DND-41 (cell line): ENCODE measurements around the gene PAIP2.

Experiments used
- ATAC-seq: fragments of 200-7000 bp; cut with Tn5 transposase; 3 replicates; pipeline ENCODE4 v1.9.1; 2021; ENCODE audit warnings: low read depth; ENCODE audit not compliant: insufficient read depth
- DNase-seq: peaks from one replicate; pipeline ENCODE4 v3.0.0-alpha.2; 2020
- H2AFZ ChIP-seq: 2 replicates; pipeline ENCODE4 v1.6.0; 2012; ENCODE audit warnings: low read depth, low read length
- H3K27ac ChIP-seq: 2 replicates; pipeline ENCODE4 v1.5.1; 2012; ENCODE audit warnings: low read length, inconsistent platforms
- H3K27me3 ChIP-seq: fragments of 200-600 bp; sonication (generic); 2 replicates; pipeline ENCODE4 v1.6.0; 2012; ENCODE audit warnings: low read length, mild to moderate bottlenecking, inconsistent platforms; ENCODE audit not compliant: insufficient read depth, poor library complexity
- H3K36me3 ChIP-seq: 2 replicates; pipeline ENCODE4 v1.5.1; 2012; ENCODE audit warnings: low read length, inconsistent platforms; ENCODE audit not compliant: insufficient read depth
- H3K4me1 ChIP-seq: 2 replicates; pipeline ENCODE4 v1.5.1; 2012; ENCODE audit warnings: mild to moderate bottlenecking, low read length; ENCODE audit not compliant: insufficient read depth
- H3K4me2 ChIP-seq: 2 replicates; pipeline ENCODE4 v1.6.0; 2012; ENCODE audit warnings: mild to moderate bottlenecking, moderate library complexity, low read length, inconsistent platforms; ENCODE audit not compliant: insufficient read depth
- H3K4me3 ChIP-seq, 2 experiments: fragments of 200-600 bp in 1 of 2; shearing (Covaris generic) in 1 of 2; 2 replicates each; pipeline ENCODE4 v1.5.1; 2012 to 2016; ENCODE audit warnings: inconsistent platforms in 2 of 2, low read length in 2 of 2, mild to moderate bottlenecking in 2 of 2, low read depth in 1 of 2, moderate library complexity in 1 of 2
- H3K79me2 ChIP-seq: 2 replicates; pipeline ENCODE4 v1.6.0; 2012; ENCODE audit warnings: low read length, inconsistent platforms; ENCODE audit not compliant: insufficient read depth
- H3K9ac ChIP-seq: 2 replicates; pipeline ENCODE4 v1.6.0; 2012; ENCODE audit warnings: low read depth, mild to moderate bottlenecking, inconsistent platforms, low read length, moderate library complexity
- H3K9me3 ChIP-seq: 2 replicates; pipeline ENCODE4 v1.5.1; 2012; ENCODE audit warnings: low read length, moderate library complexity, mild to moderate bottlenecking, inconsistent platforms; ENCODE audit not compliant: insufficient read depth, severe bottlenecking
- H4K20me1 ChIP-seq: 2 replicates; pipeline ENCODE4 v1.6.0; 2012; ENCODE audit warnings: low read length; ENCODE audit not compliant: insufficient read depth
- EZH2 ChIP-seq: IDR thresholded peaks from 3 replicates; pipeline ENCODE4 v1.6.1; 2012; ENCODE audit warnings: borderline replicate concordance, low read depth, mild to moderate bottlenecking, moderate library complexity, low read length, inconsistent platforms; ENCODE audit not compliant: severe bottlenecking
- TF ChIP-seq, protein P1 (sequence below): IDR thresholded peaks from 2 replicates; pipeline ENCODE4 v1.5.1; 2012; ENCODE audit warnings: borderline replicate concordance, low read length, moderate library complexity, mild to moderate bottlenecking; ENCODE audit not compliant: poor library complexity, severe bottlenecking; ENCODE audit errors: extremely low read depth

PAIP2 gene

GRCh38 chr5:139413963-139414362 is 72.3 kb downstream of the PAIP2 start:
- ATAC-seq (no peak), DNase-seq (no peak)
- H3K9ac ChIP-seq, result no peak overlapping the region
- H3K27me3 ChIP-seq, result no peaks in the 10 kb centered on the region
- no peaks in the 10 kb centered on the region for H3K79me2 ChIP-seq
- peaks cover 14% of the 10 kb centered on the region; the same call in 1 of the 2 replicates for H3K36me3 ChIP-seq
- TF ChIP-seq, protein P1, sequence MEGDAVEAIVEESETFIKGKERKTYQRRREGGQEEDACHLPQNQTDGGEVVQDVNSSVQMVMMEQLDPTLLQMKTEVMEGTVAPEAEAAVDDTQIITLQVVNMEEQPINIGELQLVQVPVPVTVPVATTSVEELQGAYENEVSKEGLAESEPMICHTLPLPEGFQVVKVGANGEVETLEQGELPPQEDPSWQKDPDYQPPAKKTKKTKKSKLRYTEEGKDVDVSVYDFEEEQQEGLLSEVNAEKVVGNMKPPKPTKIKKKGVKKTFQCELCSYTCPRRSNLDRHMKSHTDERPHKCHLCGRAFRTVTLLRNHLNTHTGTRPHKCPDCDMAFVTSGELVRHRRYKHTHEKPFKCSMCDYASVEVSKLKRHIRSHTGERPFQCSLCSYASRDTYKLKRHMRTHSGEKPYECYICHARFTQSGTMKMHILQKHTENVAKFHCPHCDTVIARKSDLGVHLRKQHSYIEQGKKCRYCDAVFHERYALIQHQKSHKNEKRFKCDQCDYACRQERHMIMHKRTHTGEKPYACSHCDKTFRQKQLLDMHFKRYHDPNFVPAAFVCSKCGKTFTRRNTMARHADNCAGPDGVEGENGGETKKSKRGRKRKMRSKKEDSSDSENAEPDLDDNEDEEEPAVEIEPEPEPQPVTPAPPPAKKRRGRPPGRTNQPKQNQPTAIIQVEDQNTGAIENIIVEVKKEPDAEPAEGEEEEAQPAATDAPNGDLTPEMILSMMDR, result no peak
- no peak for TF ChIP-seq EZH2
- peaks cover 27% of the 10 kb centered on the region for H3K4me1 ChIP-seq
- no peak overlapping the region for H3K27ac ChIP-seq
- H3K4me2 ChIP-seq, result no peak overlapping the region
- H3K9me3 ChIP-seq, result no peaks in the 10 kb centered on the region
- no peak overlapping the region for H2AFZ ChIP-seq
- H4K20me1 ChIP-seq, result no peaks in the 10 kb centered on the region
- no peak overlapping the region for H3K4me3 ChIP-seq

- H3K36me3 ChIP-seq, result peaks cover 20% of the 10 kb centered on the region; the same call in 1 of the 2 replicates
- no peak overlapping the region for H2AFZ ChIP-seq
- no peak for TF ChIP-seq EZH2
- TF ChIP-seq, protein P1, result no peak
- H3K4me2 ChIP-seq, result no peak overlapping the region
- H3K27ac ChIP-seq, result no peak overlapping the region; the same call in 1 of the 2 replicates
- H3K9ac ChIP-seq, result no peak overlapping the region
- no peak for DNase-seq
- H3K27me3 ChIP-seq, result no peaks in the 10 kb centered on the region
- H3K9me3 ChIP-seq, result no peaks in the 10 kb centered on the region
- peaks cover 27% of the 10 kb centered on the region for H3K4me1 ChIP-seq
- ATAC-seq, result no peak
- H3K79me2 ChIP-seq, result no peaks in the 10 kb centered on the region
- H4K20me1 ChIP-seq, result no peaks in the 10 kb centered on the region
- no peak overlapping the region for H3K4me3 ChIP-seq
These were observed 73.0 kb downstream of the PAIP2 start for GRCh38 chr5:139414581-139415130.

DNA sequence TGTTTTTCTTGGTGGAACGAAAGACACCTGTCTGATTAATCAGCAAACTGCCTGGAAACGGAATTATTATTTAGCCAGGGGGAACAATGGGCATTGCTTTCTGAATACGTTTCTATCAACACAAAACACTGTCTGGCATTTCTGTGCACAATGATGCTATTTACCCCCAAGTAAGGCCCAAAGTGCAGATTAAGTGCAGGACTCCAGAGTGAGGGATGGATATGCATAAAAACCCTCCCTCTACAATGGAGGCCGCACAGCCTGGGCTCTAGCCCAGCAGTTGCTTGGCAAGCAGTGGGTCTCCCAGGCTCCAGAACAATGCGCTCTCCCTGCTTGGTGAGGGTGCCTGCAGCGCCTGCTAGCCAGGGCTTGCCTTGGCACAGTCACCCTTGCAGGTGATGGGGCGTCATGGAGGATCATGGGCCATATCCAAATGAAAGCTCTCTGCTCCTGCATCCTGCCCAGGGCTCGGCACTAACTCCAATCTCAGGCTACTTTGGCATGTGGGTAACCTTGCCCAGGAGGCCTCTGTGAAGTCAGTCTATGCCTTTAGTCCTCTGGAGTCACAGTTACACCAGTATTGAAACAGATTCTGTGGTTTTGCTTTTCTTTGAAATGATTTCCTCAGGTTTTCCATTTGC is 73.7 kb downstream of the PAIP2 start:
- no peaks in the 10 kb centered on the region for H3K27me3 ChIP-seq
- H3K4me1 ChIP-seq, result peaks cover 27% of the 10 kb centered on the region
- H4K20me1 ChIP-seq, result no peaks in the 10 kb centered on the region
- no peak overlapping the region for H3K4me2 ChIP-seq
- peak overlapping the region; percentile 52; the same call in 1 of the 2 replicates for H3K27ac ChIP-seq
- TF ChIP-seq EZH2, result no peak
- TF ChIP-seq, protein P1, result no peak
- DNase-seq (peak; percentile 52), ATAC-seq (peak; percentile 89)
- H3K9ac ChIP-seq, result no peak overlapping the region
- peaks cover 26% of the 10 kb centered on the region; the same call in 1 of the 2 replicates for H3K36me3 ChIP-seq
- H3K9me3 ChIP-seq, result no peaks in the 10 kb centered on the region
- no peak overlapping the region for H3K4me3 ChIP-seq
- no peak overlapping the region for H2AFZ ChIP-seq
- H3K79me2 ChIP-seq, result no peaks in the 10 kb centered on the region
